Measurements from ENCODE around the gene BTN2A1.
A peak's percentile ranks its signal among the peaks of the same experiment; 100 is the strongest.

BTN2A1 gene

GRCh38 chr6:26471970-26472369 is 14.2 kb downstream of the BTN2A1 start:
- DNase-seq: no peak

GRCh38 chr6:26472549-26473290 is 15.0 kb downstream of the BTN2A1 start:
- DNase-seq: peak; percentile 47

- no peak for DNase-seq
These were observed 15.6 kb downstream of the BTN2A1 start for GRCh38 chr6:26473429-26473757.

- DNase-seq: peak; percentile 95
These were observed 16.1 kb downstream of the BTN2A1 start for GRCh38 chr6:26473758-26474438.

- DNase-seq: no peak
These were observed 16.7 kb downstream of the BTN2A1 start for GRCh38 chr6:26474439-26474881.

- no peak for DNase-seq
These were observed 18.3 kb downstream of the BTN2A1 start for GRCh38 chr6:26475823-26476729.

GRCh38 chr6:26476896-26477295 is 19.1 kb downstream of the BTN2A1 start:
- no peak for DNase-seq

GRCh38 chr6:26477426-26477825 is 19.7 kb downstream of the BTN2A1 start:
- no peak for DNase-seq

- DNase-seq: no peak
These were observed 20.6 kb downstream of the BTN2A1 start for GRCh38 chr6:26478100-26478984.

GRCh38 chr6:26478985-26479278 is 21.2 kb downstream of the BTN2A1 start:
- DNase-seq: no peak

GRCh38 chr6:26482338-26482737 is 24.6 kb downstream of the BTN2A1 start:
- DNase-seq: no peak

GRCh38 chr6:26483727-26484126 is 26.0 kb downstream of the BTN2A1 start:
- no peak for DNase-seq

GRCh38 chr6:26484161-26484560 is 26.4 kb downstream of the BTN2A1 start:
- no peak for DNase-seq

GRCh38 chr6:26485112-26485780 is 27.5 kb downstream of the BTN2A1 start:
- DNase-seq: no peak

- DNase-seq: no peak
These were observed 28.6 kb downstream of the BTN2A1 start for GRCh38 chr6:26486358-26486757.

- DNase-seq: no peak
These were observed 29.7 kb downstream of the BTN2A1 start for GRCh38 chr6:26487466-26487865.

- no peak for DNase-seq
These were observed 32.5 kb downstream of the BTN2A1 start for GRCh38 chr6:26489996-26490964.

- DNase-seq: no peak
These were observed 33.8 kb downstream of the BTN2A1 start for GRCh38 chr6:26491604-26492003.

- peak; percentile 21 for DNase-seq
These were observed 35.5 kb downstream of the BTN2A1 start for GRCh38 chr6:26493258-26493657.

- DNase-seq: no peak
These were observed 36.4 kb downstream of the BTN2A1 start for GRCh38 chr6:26494117-26494516.

GRCh38 chr6:26495281-26495680 is 37.5 kb downstream of the BTN2A1 start:
- DNase-seq: no peak

Measured in CD4-positive, alpha-beta T cell treated with Interleukin-21 for 1 hour (primary cell).